Liver (tissue), 9 donors: Measurements from ENCODE around the gene SYCN. TPM values are rescaled to one million over a fixed set of nuclear protein-coding genes. Genes with fewer than 3 reads are reported as not detected.

ENCODE experiments used
- DNase-seq: peaks from one replicate; pipeline ENCODE4 v3.0.0-alpha.2; 2017; ENCODE audit warnings: low spot score
- H3K27ac ChIP-seq, 2 donors: one replicate each; pipeline ENCODE4 v1.7.0; 2013; ENCODE audit warnings: inconsistent platforms in 2 of 2, low read length in 2 of 2, control low read depth in 1 of 2, low read depth in 1 of 2, mild to moderate bottlenecking in 1 of 2
- H3K27me3 ChIP-seq, 4 donors: one replicate each; pipeline versions ENCODE4 v1.6.1 to v1.7.0; 2013; ENCODE audit warnings: low read length in 3 of 4, inconsistent platforms in 1 of 4, mild to moderate bottlenecking in 1 of 4, moderate library complexity in 1 of 4; ENCODE audit not compliant: control insufficient read depth in 4 of 4, insufficient read depth in 4 of 4
- H3K36me3 ChIP-seq, 4 donors: one replicate each; pipeline versions ENCODE4 v1.6.1 to v1.7.0; 2013; ENCODE audit warnings: low read length in 3 of 4, mild to moderate bottlenecking in 3 of 4, low read depth in 1 of 4, moderate library complexity in 1 of 4; ENCODE audit not compliant: control insufficient read depth in 4 of 4, insufficient read depth in 3 of 4
- H3K4me1 ChIP-seq, 4 donors: one replicate each; pipeline versions ENCODE4 v1.6.1 to v1.7.0; 2013; ENCODE audit warnings: low read length in 3 of 4, mild to moderate bottlenecking in 3 of 4, moderate library complexity in 1 of 4; ENCODE audit not compliant: control insufficient read depth in 4 of 4, insufficient read depth in 4 of 4
- H3K4me3 ChIP-seq, 3 donors: one replicate each; pipeline versions ENCODE4 v1.6.1 to v1.7.0; 2013; ENCODE audit warnings: low read length in 3 of 3, control low read depth in 1 of 3, low read depth in 1 of 3, mild to moderate bottlenecking in 1 of 3
- H3K9ac ChIP-seq, 2 donors: one replicate each; pipeline ENCODE4 v1.7.0; 2013; ENCODE audit warnings: low read length in 2 of 2, mild to moderate bottlenecking in 2 of 2, moderate library complexity in 2 of 2, control low read depth in 1 of 2, low read depth in 1 of 2
- H3K9me3 ChIP-seq, 4 donors: one replicate each; pipeline versions ENCODE4 v1.6.1 to v1.7.0; 2013; ENCODE audit warnings: low read length in 3 of 4; ENCODE audit not compliant: control insufficient read depth in 4 of 4
- ATF3 ChIP-seq: IDR thresholded peaks from 2 replicates; pipeline ENCODE4 v1.6.1; 2016; ENCODE audit warnings: antibody characterized with exemption
- CTCF ChIP-seq: fragments of 150-350 bp; IDR thresholded peaks from 2 replicates; pipeline ENCODE4 v1.5.1; 2017; ENCODE audit warnings: improper control_type of control experiment, low read depth, low read length; ENCODE audit not compliant: missing input control
- EGR1 ChIP-seq, 2 donors: IDR thresholded peaks; 2 replicates each; pipeline ENCODE4 v1.6.1; 2016 to 2018; ENCODE audit warnings: antibody characterized with exemption in 2 of 2, low read depth in 2 of 2
- FOXA1 ChIP-seq: IDR thresholded peaks from 2 replicates; pipeline ENCODE4 v1.6.1; 2016; ENCODE audit warnings: antibody characterized with exemption
- FOXA2 ChIP-seq: IDR thresholded peaks from 2 replicates; pipeline ENCODE4 v1.6.1; 2016; ENCODE audit warnings: antibody characterized with exemption
- GABPA ChIP-seq, 2 donors: IDR thresholded peaks in 1 of 2; conservative IDR thresholded peaks in 1 of 2; 2 replicates each; pipeline ENCODE4 v1.6.1; 2016; ENCODE audit warnings: antibody characterized with exemption in 2 of 2, mild to moderate bottlenecking in 1 of 2, moderate library complexity in 1 of 2
- HNF4A ChIP-seq, 2 donors: conservative IDR thresholded peaks; 2 replicates each; pipeline ENCODE4 v1.6.1; 2016; ENCODE audit warnings: antibody characterized with exemption in 2 of 2, mild to moderate bottlenecking in 2 of 2
- HNF4G ChIP-seq: IDR thresholded peaks from 2 replicates; pipeline ENCODE4 v1.6.1; 2016; ENCODE audit warnings: antibody characterized with exemption
- JUND ChIP-seq, 2 donors: IDR thresholded peaks; 2 replicates each; pipeline ENCODE4 v1.6.1; 2016; ENCODE audit warnings: antibody characterized with exemption in 2 of 2
- MAX ChIP-seq: IDR thresholded peaks from 2 replicates; pipeline ENCODE4 v1.6.1; 2016; ENCODE audit warnings: antibody characterized with exemption
- NR2F2 ChIP-seq: IDR thresholded peaks from 2 replicates; pipeline ENCODE4 v1.6.1; 2016; ENCODE audit warnings: antibody characterized with exemption
- RAD21 ChIP-seq, 2 donors: IDR thresholded peaks; 2 replicates each; pipeline ENCODE4 v1.6.1; 2016; ENCODE audit warnings: antibody characterized with exemption in 2 of 2, mild to moderate bottlenecking in 2 of 2
- REST ChIP-seq: IDR thresholded peaks from 2 replicates; pipeline ENCODE4 v1.6.1; 2016; ENCODE audit warnings: antibody characterized with exemption, mild to moderate bottlenecking
- RXRA ChIP-seq, 2 donors: IDR thresholded peaks; 2 replicates each; pipeline ENCODE4 v1.6.1; 2017 to 2018; ENCODE audit warnings: antibody characterized with exemption in 2 of 2, mild to moderate bottlenecking in 1 of 2
- SP1 ChIP-seq: IDR thresholded peaks from 2 replicates; pipeline ENCODE4 v1.6.1; 2018; ENCODE audit warnings: antibody characterized with exemption, mild to moderate bottlenecking
- TAF1 ChIP-seq: conservative IDR thresholded peaks from 2 replicates; pipeline ENCODE4 v1.6.1; 2016; ENCODE audit warnings: antibody characterized with exemption, mild to moderate bottlenecking
- YY1 ChIP-seq: IDR thresholded peaks from 2 replicates; pipeline ENCODE4 v1.6.1; 2016; ENCODE audit warnings: antibody characterized with exemption, mild to moderate bottlenecking
- ZBTB33 ChIP-seq: IDR thresholded peaks from 2 replicates; pipeline ENCODE4 v1.6.1; 2016; ENCODE audit warnings: antibody characterized with exemption
- WGBS: extraction: QIAGEN DNeasy Blood & Tissue Kit; methylation state at CpG from one replicate; pipeline ENCODE4 v1.1.7; 2013; 5-methylcytosine and 5-hydroxymethylcytosine counted together
- polyA plus RNA-seq, 2 donors: library from polyadenylated mRNA; stranded (reverse) in 1 of 2; unstranded in 1 of 2; fragments of 200-250 nt in 1 of 2; fragments of >200 nt in 1 of 2; fragmentation: Nextera tagmentation in 1 of 2; extraction: Ambion mirVana in 1 of 2; gene quantifications; one replicate each; pipeline versions ENCODE4 v1.2.1 to v1.2.3, GENCODE V29; 2013 to 2015
- total RNA-seq, 2 donors: library from RNA; depleted of rRNA; stranded (reverse); fragments of >200 nt; gene quantifications; one replicate each; pipeline ENCODE4 v1.2.3, GENCODE V29; 2014
- donor health status: healthy.
- donor health status: healthy.
- donor health status: healthy.
- donor health status: healthy.
- donor health status: healthy.

The SYCN gene
- total and polyA plus RNA-seq, 4 donors: not detected

- no peak for TF ChIP-seq REST
- no peak for TF ChIP-seq GABPA (IDR thresholded peaks at IDR 0.05 in 1 of 2, conservative IDR thresholded peaks at IDR 0.05 in 1 of 2)
- no peak for TF ChIP-seq MAX
- TF ChIP-seq EGR1 (IDR thresholded peaks at IDR 0.05; ENCODE audit: low read depth in 2 of 2): no peak
- no peak for TF ChIP-seq SP1
- no peak for TF ChIP-seq YY1
- no peak for TF ChIP-seq NR2F2
Observed at GRCh38 chr19:39207293-39207836, 3.3 kb upstream of the SYCN start (continued).

GRCh38 chr19:39206122-39206521 is 2.1 kb upstream of the SYCN start:
- 89% methylated on average over 6 of the region's 6 CpGs for WGBS
- no peaks in the 10 kb centered on the region for H3K4me1 ChIP-seq
- H3K9me3 ChIP-seq: no peaks in the 10 kb centered on the region
- no peak for DNase-seq
- no peak overlapping the region for H3K27ac ChIP-seq
- no peak for TF ChIP-seq JUND (IDR thresholded peaks at IDR 0.05)
- TF ChIP-seq RXRA (IDR thresholded peaks at IDR 0.05): no peak
- TF ChIP-seq FOXA2: no peak
- TF ChIP-seq GABPA (IDR thresholded peaks at IDR 0.05 in 1 of 2, conservative IDR thresholded peaks at IDR 0.05 in 1 of 2): no peak
- TF ChIP-seq REST: no peak
- TF ChIP-seq HNF4G: no peak
- no peak for TF ChIP-seq ZBTB33
- no peak for TF ChIP-seq FOXA1
- TF ChIP-seq MAX: no peak
- TF ChIP-seq NR2F2: no peak
- no peak for TF ChIP-seq CTCF
- no peak for TF ChIP-seq TAF1
- no peak for TF ChIP-seq ATF3
- TF ChIP-seq YY1: no peak
- no peak for TF ChIP-seq EGR1 (IDR thresholded peaks at IDR 0.05; ENCODE audit: low read depth in 2 of 2)
- TF ChIP-seq RAD21 (IDR thresholded peaks at IDR 0.05): no peak
- TF ChIP-seq HNF4A (conservative IDR thresholded peaks at IDR 0.05): no peak
- H3K36me3 ChIP-seq: no peaks in the 10 kb centered on the region
- H3K4me3 ChIP-seq: no peak overlapping the region
- no peak overlapping the region for H3K9ac ChIP-seq
- peaks cover 0 to 7% (median 3%) of the 10 kb centered on the region in 4 donors for H3K27me3 ChIP-seq
